Loucy (cell line): Measurements from ENCODE around the gene BCL2.

Experiments
- CTCF ChIP-seq: fragments of 200-600 bp; sonication (generic); conservative IDR thresholded peaks from 2 replicates; pipeline ENCODE4 v1.5.1; 2014; ENCODE audit warnings: mild to moderate bottlenecking, antibody characterized with exemption, low read length
- EZH2phosphoT487 ChIP-seq: fragments of 200-600 bp; IDR thresholded peaks from 2 replicates; pipeline ENCODE4 v1.6.1; 2018; ENCODE audit warnings: antibody characterized with exemption, mild to moderate bottlenecking, moderate library complexity, borderline replicate concordance

DNA sequence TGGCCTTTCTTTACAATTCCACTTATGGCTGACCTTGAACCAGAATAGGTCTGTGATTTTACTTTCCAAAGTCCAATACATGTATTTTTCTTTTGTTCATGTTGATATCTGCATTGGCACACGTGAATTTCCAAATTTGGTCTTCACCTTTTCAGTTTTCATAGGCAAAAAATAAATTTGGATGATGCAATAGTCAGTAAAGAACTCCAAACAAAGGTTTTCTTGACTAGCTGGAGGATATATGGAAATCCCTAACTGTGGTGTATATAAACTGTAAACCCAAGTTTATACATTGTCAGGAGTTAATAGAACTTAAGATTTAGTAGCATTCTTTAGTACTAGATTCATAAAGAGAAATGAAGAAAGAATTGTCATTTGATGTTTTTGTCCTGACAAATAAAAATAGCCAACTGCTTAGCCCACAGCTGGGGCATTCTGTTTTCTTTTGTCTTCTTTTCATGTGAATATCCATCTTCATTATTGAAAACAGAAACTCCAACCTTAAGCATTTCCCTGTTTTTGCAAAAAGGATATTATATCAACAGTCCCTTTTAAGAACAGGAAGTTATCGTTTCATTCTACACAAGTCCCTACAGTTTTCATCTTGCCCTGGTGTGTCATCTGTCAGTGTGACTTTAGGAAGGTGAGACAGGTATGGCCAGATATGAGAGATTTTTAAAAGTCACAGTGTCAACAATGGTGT lies 132.9 kb downstream of the BCL2 start:
- TF ChIP-seq CTCF (no peak), EZH2phosphoT487 (no peak)
